Measurements from ENCODE around the gene AUTS2.

The AUTS2 gene

DNA sequence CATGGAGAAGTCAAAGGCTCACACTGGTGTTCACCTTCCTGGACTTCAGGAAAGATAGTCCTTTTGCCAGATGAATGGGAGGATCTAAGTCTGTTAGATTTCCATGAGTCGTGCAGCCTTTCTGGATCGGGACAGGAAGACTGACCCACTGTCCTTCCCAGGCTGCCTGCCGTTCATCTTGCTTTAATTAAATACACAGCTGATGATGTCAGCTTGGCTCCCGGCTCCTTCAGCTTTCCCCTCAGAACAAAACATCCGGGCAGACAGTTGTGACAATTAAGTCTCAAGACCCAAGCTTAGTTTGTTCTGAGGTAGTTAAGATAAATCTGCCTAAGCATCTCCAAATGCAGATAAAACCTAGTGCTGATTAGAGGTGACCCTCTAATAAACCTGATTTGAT, 58.6 kb downstream of the AUTS2 start:
- no peak for DNase-seq (ENCODE audit: low read depth)

DNA sequence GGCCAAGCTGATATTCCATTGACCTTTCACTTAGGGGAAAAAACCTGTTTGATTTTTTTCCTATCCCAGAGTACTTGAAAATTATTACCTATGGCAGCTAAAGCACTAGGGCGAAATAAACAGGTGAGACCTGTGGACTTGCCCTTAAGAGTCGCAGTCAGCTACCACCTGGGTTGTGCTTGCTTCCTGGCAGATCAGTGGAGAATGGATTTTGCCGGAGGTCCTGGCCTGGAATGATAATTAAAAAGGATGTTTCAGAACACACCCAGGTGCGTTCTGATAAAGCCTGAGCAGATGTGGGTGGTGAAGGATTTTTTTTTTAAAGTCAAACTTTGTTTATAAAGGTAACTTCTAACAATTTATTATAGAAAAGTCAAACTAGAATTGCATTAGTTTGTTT, 59.1 kb downstream of the AUTS2 start:
- DNase-seq (ENCODE audit: low read depth): no peak

GRCh38 chr7:69657985-69658384, 59.7 kb downstream of the AUTS2 start:
- no peak for DNase-seq (ENCODE audit: low read depth)

- DNase-seq (ENCODE audit: low read depth): no peak
Observed at GRCh38 chr7:69659983-69660382, 61.7 kb downstream of the AUTS2 start.

DNA sequence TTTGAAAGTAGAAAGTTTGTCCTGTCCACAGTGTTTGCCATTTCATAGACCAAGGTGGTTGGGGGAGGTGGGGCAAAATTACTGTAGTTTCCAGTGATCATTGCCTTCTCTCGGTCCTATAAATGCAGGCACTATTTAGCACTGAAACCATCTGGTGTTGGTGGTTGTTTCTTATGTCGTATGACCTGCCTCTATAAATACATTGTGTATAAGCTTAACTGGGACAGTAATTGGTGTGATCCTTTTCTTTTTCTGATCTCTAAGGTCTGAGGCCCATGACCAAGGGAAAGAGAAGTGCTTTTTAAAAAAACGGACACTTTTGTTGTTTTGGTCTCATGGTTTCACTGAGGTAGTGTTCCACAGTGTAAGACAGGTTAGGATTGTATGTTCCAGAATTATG, 63.1 kb downstream of the AUTS2 start:
- DNase-seq (ENCODE audit: low read depth): no peak

DNA sequence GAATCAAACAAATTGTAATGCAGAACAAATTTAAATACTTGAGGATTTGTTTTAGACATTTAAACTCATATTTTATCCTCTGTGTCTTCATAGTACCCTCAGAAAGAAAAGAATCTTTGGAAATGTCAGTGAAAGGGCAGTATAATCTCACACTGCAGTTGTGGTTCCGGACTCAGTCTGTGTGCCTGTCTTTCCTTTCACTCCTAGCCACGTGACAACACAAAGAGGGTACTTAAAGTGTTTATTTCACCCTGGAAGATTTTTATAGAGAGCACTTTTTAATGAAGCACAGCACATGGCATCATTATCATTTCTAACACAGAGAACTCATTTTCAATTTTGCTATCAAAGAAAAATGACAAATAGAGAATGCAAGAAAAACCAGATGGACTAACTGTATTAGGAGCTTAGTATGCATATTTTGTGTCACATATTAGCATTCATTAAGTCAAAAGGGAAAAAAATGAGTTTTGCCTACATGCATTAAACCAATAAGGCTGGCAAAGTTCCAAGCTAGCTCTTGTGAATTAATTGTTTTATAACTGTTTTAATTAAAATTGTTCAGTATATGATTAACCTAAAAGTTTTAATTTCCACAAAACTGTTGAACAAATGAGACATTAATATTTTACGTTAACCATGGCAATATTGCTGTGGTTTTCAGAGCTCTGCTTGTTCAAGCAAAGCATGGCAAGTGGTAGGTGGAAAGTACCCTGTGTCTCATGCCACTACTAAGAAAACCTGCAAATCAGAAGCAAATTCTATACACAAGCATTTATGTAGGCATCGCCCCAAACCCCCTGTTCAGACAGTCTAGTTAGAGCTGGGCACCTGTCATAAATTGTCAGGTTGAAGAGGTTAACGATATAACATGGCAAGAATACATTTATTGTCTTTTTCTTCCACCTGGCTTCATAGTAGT, 65.9 kb downstream of the AUTS2 start:
- DNase-seq (ENCODE audit: low read depth): no peak

DNA sequence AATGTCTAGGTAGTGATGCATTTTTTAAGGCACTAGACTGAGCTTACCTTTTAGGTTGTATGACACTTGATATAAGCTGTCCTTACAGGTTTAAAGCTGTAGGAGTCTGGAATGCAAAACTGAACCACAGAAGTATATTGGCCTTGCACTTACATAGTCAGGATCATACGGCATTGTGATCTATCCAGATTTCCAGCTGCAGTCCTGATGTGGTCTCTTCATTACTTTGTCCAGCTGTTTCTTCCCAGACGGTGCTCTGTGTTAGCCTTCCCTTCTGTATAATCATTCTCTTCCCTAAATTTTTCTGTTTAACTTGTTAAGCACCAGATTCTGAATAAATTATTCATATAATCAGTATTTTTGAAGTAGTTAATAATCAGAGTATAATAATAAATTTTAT, 67.1 kb downstream of the AUTS2 start:
- no peak for DNase-seq (ENCODE audit: low read depth)

DNA sequence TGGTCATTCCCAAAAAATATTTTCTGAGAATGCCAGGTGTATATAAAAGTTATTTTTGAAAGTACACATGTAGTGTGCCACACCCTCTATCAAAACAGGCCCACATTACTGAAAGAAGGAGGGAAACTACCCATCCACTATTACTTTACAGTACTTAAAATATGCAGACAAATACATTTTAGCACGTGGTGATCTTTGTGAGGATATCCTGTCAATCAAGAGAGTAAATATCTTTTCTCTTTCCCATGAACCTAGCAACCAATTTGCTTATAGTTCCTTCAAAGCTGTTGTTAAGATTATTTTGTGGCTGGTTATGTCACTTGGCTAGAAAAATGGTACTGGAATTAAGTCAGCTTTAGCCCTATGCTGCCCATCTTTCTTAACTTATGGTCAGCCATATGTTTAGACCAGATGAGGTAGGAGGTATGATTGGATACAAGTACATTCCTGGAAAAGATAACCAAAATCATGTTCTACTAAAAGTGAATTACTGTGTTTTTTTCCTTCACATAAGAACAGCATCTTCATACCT, 70.1 kb downstream of the AUTS2 start:
- DNase-seq (ENCODE audit: low read depth): no peak

DNA sequence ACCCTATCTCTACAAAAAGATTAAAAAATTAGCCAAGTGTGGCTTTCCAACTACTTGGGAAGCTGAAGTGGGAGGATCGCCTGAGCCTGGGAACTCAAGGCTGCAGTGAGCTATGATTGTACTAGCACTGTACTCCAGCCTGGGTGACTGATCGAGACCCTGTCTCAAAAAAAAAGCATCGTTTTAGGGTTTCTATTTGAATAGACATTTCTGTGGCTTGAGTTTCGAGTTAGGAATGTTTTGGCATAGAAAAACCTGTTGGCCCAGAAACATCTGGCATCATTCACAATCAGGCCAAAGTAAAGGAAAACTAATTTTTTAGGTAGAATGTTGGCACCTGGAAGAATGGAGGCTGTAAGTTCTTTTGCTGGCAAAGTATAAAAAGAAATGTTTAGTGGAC, 72.4 kb downstream of the AUTS2 start:
- no peak for DNase-seq (ENCODE audit: low read depth)

GRCh38 chr7:69673074-69673473, 74.8 kb downstream of the AUTS2 start:
- no peak for DNase-seq (ENCODE audit: low read depth)

- DNase-seq (ENCODE audit: low read depth): no peak
Observed at GRCh38 chr7:69674701-69675182, 76.5 kb downstream of the AUTS2 start.

GRCh38 chr7:69676247-69676646, 78.0 kb downstream of the AUTS2 start:
- DNase-seq (ENCODE audit: low read depth): no peak

- no peak for DNase-seq (ENCODE audit: low read depth)
Observed at GRCh38 chr7:69677054-69677852, 79.0 kb downstream of the AUTS2 start.

- DNase-seq (ENCODE audit: low read depth): no peak
Observed at GRCh38 chr7:69677881-69678493, 79.7 kb downstream of the AUTS2 start.

GRCh38 chr7:69678494-69679187, 80.4 kb downstream of the AUTS2 start:
- DNase-seq (ENCODE audit: low read depth): no peak

DNA sequence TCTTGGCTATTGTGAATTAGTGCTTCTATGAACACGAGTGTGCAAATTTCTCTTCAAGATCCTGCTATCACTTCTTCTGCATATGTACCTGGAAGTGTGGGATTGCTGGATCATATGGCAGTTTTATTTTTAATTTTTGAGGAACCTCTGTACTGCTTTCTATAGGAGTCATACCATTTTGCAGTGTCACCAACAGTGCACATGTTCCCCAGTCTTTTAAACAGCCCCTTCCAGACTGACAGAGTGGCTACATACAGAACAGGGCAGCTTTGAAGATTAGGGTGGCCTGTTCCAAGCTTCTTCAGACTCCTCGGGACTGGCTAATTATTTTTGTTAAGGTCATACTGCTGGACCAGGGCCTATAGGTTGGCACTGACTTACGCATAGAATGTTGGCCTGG, 82.9 kb downstream of the AUTS2 start:
- no peak for DNase-seq (ENCODE audit: low read depth)

DNA sequence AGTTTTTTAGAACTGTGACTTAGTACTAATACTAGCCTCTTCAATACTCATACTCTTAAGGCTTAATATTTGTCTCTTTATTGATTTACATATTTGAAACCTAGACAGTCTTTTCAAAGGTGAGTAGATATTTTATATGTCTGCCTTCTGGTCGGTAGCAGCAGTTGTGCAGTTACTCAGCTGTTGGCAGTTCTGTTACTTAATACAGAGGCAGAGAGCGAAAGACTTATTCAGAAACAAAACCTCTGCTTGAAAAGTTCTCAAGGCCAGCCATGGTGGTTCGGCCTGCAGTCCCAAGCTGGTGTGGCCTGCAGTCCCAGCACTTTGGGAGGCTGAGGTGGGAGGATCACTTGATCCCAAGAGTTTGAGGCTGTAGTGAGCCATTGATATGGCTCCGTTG, 84.2 kb downstream of the AUTS2 start:
- DNase-seq (ENCODE audit: low read depth): no peak

DNA sequence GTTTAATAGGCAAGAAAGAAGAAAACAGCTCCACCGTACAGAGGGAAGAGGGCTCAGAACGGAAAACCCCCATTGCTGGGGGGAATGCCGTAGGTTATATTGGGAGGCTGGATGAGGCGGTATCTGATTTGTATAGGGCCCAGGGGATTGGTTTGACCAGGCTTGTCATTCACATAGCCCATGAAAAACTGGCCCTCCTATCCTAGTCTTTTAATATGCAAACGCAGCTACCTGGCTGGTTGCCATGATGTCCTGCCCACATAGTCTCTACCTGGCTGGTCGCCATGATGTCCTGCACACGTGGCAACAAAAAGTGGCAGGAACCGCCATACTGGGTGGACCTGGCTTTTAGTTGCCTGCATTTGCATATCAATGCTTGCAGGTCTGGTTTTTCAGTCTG, 84.7 kb downstream of the AUTS2 start:
- DNase-seq (ENCODE audit: low read depth): no peak

DNA sequence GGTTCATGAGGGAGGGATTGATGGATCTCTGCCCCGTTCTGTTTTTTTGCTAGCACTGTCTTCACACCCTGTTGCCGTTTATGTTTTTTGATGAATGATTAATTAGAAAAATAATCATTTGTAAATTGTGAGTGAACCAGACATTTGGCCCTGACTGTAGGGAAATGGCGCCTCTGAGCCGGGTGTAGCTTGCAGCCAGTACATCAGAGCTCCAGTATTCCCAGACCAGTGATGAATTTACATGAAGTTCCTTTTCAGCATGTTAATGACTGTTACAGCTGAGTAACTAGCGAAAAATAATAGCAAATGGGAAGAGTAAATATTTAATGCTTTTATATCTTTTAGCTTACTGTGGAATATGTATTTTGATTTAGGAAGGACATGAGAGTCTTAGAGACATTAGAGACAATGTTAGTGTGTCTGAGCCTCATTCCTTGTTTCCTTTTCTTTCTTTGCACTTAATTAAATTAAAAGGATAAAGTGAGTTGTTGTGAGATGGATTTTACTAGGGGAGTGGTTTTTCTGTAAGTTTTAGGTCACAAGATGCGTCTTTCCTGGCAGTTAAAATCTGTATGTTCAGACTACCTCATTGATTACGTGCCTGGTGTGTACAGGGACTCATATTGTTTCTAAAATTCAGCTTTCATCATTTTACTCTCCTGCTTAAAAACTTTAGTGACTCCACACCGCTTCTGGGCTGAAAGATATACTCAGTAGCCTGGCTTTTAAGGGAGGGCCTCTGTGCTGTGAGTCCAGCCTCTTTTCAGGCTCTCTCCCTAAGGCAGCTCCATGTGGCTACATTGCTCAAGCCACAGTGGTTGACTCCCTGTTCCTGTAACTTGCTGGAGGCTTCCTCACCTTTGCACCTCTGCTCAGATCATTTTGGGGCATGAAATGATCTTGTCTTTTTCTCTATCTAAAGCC, 86.4 kb downstream of the AUTS2 start:
- no peak for DNase-seq (ENCODE audit: low read depth)

DNA sequence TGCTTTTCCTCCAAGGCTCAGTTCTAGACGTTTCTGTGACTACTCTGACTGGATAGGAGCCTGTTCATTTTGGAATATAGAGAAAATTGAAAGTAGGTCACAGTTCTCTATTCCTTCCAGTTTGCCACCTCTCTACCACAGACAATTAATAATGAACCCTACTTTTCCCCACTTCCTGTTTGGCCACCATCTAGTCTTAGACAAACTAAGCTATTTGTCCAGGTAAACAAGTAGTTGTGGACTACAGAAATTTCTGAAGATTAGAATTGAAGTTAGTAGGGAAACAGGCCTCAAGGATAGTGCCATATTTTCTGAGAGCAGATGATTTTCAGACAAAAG, 87.0 kb downstream of the AUTS2 start:
- no peak for DNase-seq (ENCODE audit: low read depth)

DNA sequence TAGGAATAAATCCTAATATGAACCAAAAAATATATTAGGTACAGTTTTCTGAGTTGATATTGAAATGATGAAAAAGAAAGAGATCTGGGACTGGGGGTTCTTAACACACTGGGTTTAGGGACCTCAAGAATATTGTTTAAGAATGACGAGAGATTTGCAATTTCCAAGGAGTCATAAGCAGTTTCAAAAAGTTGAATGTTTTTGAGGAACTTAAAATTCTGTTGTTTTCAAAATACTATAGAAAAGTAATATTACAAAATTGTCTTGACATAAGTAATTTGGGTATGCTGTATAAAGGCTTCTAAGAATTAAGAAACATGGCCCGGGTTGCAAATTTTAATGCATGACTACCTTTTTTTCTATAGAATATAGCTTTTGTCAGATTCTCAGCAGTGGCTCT, 88.1 kb downstream of the AUTS2 start:
- DNase-seq (ENCODE audit: low read depth): no peak
